ENCODE data around the gene SLC37A1.

SLC37A1 gene

DNA sequence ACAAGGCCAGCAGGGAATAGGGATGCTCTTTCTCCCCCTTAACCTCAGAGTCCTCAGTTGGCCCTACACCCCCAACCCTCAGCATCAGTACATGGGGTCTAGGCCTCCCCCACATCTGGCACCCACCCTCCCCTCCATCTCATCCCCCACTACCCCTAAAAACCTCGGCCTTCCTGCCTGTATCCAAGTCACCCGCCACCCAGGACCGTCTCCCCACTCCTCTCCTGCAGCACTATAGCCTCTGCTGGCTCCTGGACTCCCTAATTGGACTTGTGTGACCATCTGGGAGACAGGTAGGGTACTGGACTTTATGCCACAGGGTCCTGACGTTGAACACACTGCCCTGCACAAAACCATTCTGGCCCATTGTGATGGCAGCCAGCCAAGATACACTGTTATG is 23.7 kb upstream of the SLC37A1 start:
- no peaks in the 10 kb centered on the region for H3K27me3 ChIP-seq (ENCODE audit: insufficient read depth, low read length, poor library complexity, severe bottlenecking)
- no peaks in the 10 kb centered on the region; the same call in 1 of the 2 replicates for H3F3A ChIP-seq (ENCODE audit: low read depth)
- H3K4me2 ChIP-seq (ENCODE audit: low read depth, low read length, poor library complexity, severe bottlenecking): no peak overlapping the region
- no peaks in the 10 kb centered on the region for H3K9me3 ChIP-seq (ENCODE audit: insufficient read depth, low read depth, low read length)
- H3K4me3 ChIP-seq (ENCODE audit: low read length, poor library complexity, severe bottlenecking): no peak overlapping the region
- H3K9ac ChIP-seq (ENCODE audit: low read depth, low read length, poor library complexity, severe bottlenecking): no peak overlapping the region
- no peaks in the 10 kb centered on the region for H4K20me1 ChIP-seq (ENCODE audit: insufficient read depth, low read length, poor library complexity, severe bottlenecking)
- TF ChIP-seq CTCF (conservative IDR thresholded peaks at IDR 0.05; ENCODE audit: low read length): no peak
- no peak for TF ChIP-seq EZH2phosphoT487 (IDR thresholded peaks at IDR 0.05; ENCODE audit: borderline replicate concordance)
- H3K9me2 ChIP-seq (replicated peaks; ENCODE audit: low read depth, low read length): no peaks in the 10 kb centered on the region
- H3K79me2 ChIP-seq (ENCODE audit: insufficient read depth, low read length): 0 out of 2 replicates have a peak, but pooled peaks cover 8% of the 10 kb centered on the region
- H2AFZ ChIP-seq (ENCODE audit: low read length): no peak overlapping the region
- H3K36me3 ChIP-seq (ENCODE audit: insufficient read depth, low read length): no peaks in the 10 kb centered on the region
- H3K4me1 ChIP-seq (ENCODE audit: insufficient read depth, low read length, poor library complexity, severe bottlenecking): peaks cover 58% of the 10 kb centered on the region

GRCh38 chr21:42490720-42491119 is 22.9 kb upstream of the SLC37A1 start:
- Histone ChIP-seq H3K9ac (ENCODE audit: low read depth, low read length, poor library complexity, severe bottlenecking) (no peak overlapping the region), H3K36me3 (ENCODE audit: insufficient read depth, low read length) (no peaks in the 10 kb centered on the region), H3F3A (ENCODE audit: low read depth) (no peaks in the 10 kb centered on the region; the same call in 1 of the 2 replicates), H3K4me2 (ENCODE audit: low read depth, low read length, poor library complexity, severe bottlenecking) (no peak overlapping the region), H4K20me1 (ENCODE audit: insufficient read depth, low read length, poor library complexity, severe bottlenecking) (no peaks in the 10 kb centered on the region), H2AFZ (ENCODE audit: low read length) (peak overlapping the region; percentile 56), H3K9me2 (replicated peaks; ENCODE audit: low read depth, low read length) (no peaks in the 10 kb centered on the region), H3K27me3 (ENCODE audit: insufficient read depth, low read length, poor library complexity, severe bottlenecking) (no peaks in the 10 kb centered on the region), H3K4me3 (ENCODE audit: low read length, poor library complexity, severe bottlenecking) (no peak overlapping the region), H3K9me3 (ENCODE audit: insufficient read depth, low read depth, low read length) (no peaks in the 10 kb centered on the region), H3K79me2 (ENCODE audit: insufficient read depth, low read length) (0 out of 2 replicates have a peak, but pooled peaks cover 1% of the 10 kb centered on the region), H3K4me1 (ENCODE audit: insufficient read depth, low read length, poor library complexity, severe bottlenecking) (peaks cover 52% of the 10 kb centered on the region)
- TF ChIP-seq CTCF (conservative IDR thresholded peaks at IDR 0.05; ENCODE audit: low read length) (no peak), EZH2phosphoT487 (IDR thresholded peaks at IDR 0.05; ENCODE audit: borderline replicate concordance) (no peak)

GRCh38 chr21:42491328-42491727 is 22.3 kb upstream of the SLC37A1 start:
- Histone ChIP-seq H3K9me3 (ENCODE audit: insufficient read depth, low read depth, low read length) (no peaks in the 10 kb centered on the region), H2AFZ (ENCODE audit: low read length) (no peak overlapping the region), H3K9me2 (replicated peaks; ENCODE audit: low read depth, low read length) (no peaks in the 10 kb centered on the region), H3K4me1 (ENCODE audit: insufficient read depth, low read length, poor library complexity, severe bottlenecking) (peaks cover 48% of the 10 kb centered on the region), H4K20me1 (ENCODE audit: insufficient read depth, low read length, poor library complexity, severe bottlenecking) (no peaks in the 10 kb centered on the region), H3K79me2 (ENCODE audit: insufficient read depth, low read length) (no peaks in the 10 kb centered on the region), H3F3A (ENCODE audit: low read depth) (no peaks in the 10 kb centered on the region; the same call in 1 of the 2 replicates), H3K36me3 (ENCODE audit: insufficient read depth, low read length) (no peaks in the 10 kb centered on the region), H3K9ac (ENCODE audit: low read depth, low read length, poor library complexity, severe bottlenecking) (no peak overlapping the region), H3K4me3 (ENCODE audit: low read length, poor library complexity, severe bottlenecking) (no peak overlapping the region), H3K4me2 (ENCODE audit: low read depth, low read length, poor library complexity, severe bottlenecking) (no peak overlapping the region), H3K27me3 (ENCODE audit: insufficient read depth, low read length, poor library complexity, severe bottlenecking) (no peaks in the 10 kb centered on the region)
- TF ChIP-seq CTCF (conservative IDR thresholded peaks at IDR 0.05; ENCODE audit: low read length) (no peak), EZH2phosphoT487 (IDR thresholded peaks at IDR 0.05; ENCODE audit: borderline replicate concordance) (no peak)

Data from Loucy (cell line).